Ascending aorta (tissue), 2 donors: ENCODE results near the gene PICALM. TPM values are rescaled to one million over a fixed set of nuclear protein-coding genes. Genes with fewer than 3 reads are reported as not detected.
A peak's percentile ranks its signal among the peaks of the same experiment; 100 is the strongest.
"Not testable (repeated sequence)": the region's sequence is repeated elsewhere in the genome, so short reads cannot be mapped to it uniquely, and the experiment has no call there.

Source experiments
- DNase-seq, 2 donors: peaks; one replicate each; pipeline ENCODE4 v3.0.0-alpha.2; 2019; ENCODE audit warnings: low spot score in 2 of 2
- H3K27ac ChIP-seq, 2 donors: fragments of 200-600 bp; sonication (generic); one replicate each; pipeline ENCODE4 v1.5.1; 2016 to 2017; ENCODE audit warnings: mild to moderate bottlenecking in 1 of 2
- H3K27me3 ChIP-seq: fragments of 200-600 bp; sonication (generic); one replicate; pipeline ENCODE4 v1.5.1; 2017
- H3K36me3 ChIP-seq, 2 donors: fragments of 200-600 bp; sonication (generic); one replicate each; pipeline ENCODE4 v1.5.1; 2016
- H3K4me1 ChIP-seq, 2 donors: fragments of 200-600 bp; sonication (generic); one replicate each; pipeline ENCODE4 v1.5.1; 2016 to 2017; ENCODE audit warnings: mild to moderate bottlenecking in 1 of 2
- H3K4me3 ChIP-seq, 2 donors: fragments of 200-600 bp; sonication (generic); one replicate each; pipeline ENCODE4 v1.5.1; 2016 to 2017; ENCODE audit warnings: mild to moderate bottlenecking in 1 of 2
- H3K9me3 ChIP-seq, 2 donors: fragments of 200-600 bp; sonication (generic); one replicate each; pipeline ENCODE4 v1.5.1; 2016
- intact Hi-C: fragments of 100-400 bp; cut with DNase I; formaldehyde crosslinking; loops from one replicate; pipeline ENCODE4 v1.15.1; 2023
- total RNA-seq: library from RNA; depleted of rRNA; stranded (reverse); fragments of >200 nt; gene quantifications from one replicate; pipeline ENCODE4 v1.1.0, GENCODE V29; 2016
- TF ChIP-seq, protein P1 (sequence below), 3 experiments: fragments of 200-600 bp in 2 of 3; fragments of 450-650 bp in 1 of 3; sonication (generic) in 2 of 3; IDR thresholded peaks; one replicate each; pipeline ENCODE4 v1.5.1; 2016 to 2019; ENCODE audit warnings: antibody characterized with exemption in 3 of 3, mild to moderate bottlenecking in 1 of 3, moderate library complexity in 1 of 3

PICALM gene
- total RNA-seq, 1 donor from 2014 or later, result 158 TPM

DNA sequence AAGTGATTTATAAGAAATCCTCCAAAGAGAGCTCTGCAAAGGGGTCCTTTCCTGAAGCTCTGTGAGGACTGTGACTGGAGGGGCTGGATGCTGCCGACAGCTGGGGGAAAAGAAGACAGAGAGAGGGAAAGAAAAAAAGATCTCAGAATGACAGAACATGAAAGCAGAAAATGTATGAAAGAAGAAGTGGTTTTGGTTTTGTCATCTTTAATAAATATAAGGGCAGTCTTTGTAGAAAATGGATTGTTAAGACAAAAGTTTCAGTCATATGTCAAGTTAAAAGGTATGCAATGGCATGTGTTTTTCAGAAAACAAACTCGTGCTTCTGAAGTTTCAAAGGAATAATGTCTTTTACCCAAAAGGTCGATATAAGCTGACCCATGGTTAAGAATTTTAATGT, 108.2 kb downstream of the PICALM start:
- peaks cover 0 to under 1% of the 10 kb centered on the region in 2 donors for H3K4me1 ChIP-seq
- intact Hi-C loops, result no loop called here
- H3K36me3 ChIP-seq, result peaks cover 44 to 80% of the 10 kb centered on the region in 2 donors

DNA sequence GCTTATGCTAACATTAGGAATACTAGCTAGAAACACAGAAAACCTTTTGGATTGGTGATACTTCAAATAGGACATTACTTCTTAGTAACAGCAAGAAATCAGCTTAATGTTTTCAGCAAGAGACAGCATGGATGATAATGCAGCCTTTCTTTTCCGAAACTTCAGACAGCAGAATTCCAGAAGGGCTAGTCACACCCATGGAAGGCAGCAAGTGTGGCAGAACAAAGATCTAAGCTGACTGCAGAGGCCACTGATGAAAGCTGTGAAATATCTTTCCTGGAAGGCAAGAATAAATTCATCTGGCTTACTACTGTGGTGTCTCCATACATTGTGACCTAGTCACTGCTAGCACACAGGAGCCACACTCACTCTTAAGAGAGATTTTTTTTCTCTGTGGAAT, 113.4 kb downstream of the PICALM start:
- Histone ChIP-seq H3K4me1 (peaks cover 0 to 7% of the 10 kb centered on the region in 2 donors), H3K9me3 (peaks cover 0 to 6% of the 10 kb centered on the region in 2 donors), H3K27me3 (no peaks in the 10 kb centered on the region), H3K4me3 (no peak overlapping the region), H3K27ac (peak overlapping the region; percentile 12 to 36), H3K36me3 (peaks cover 23 to 58% of the 10 kb centered on the region in 2 donors)
- no peak for DNase-seq
- intact Hi-C loops, result no loop called here
- TF ChIP-seq, protein P1, sequence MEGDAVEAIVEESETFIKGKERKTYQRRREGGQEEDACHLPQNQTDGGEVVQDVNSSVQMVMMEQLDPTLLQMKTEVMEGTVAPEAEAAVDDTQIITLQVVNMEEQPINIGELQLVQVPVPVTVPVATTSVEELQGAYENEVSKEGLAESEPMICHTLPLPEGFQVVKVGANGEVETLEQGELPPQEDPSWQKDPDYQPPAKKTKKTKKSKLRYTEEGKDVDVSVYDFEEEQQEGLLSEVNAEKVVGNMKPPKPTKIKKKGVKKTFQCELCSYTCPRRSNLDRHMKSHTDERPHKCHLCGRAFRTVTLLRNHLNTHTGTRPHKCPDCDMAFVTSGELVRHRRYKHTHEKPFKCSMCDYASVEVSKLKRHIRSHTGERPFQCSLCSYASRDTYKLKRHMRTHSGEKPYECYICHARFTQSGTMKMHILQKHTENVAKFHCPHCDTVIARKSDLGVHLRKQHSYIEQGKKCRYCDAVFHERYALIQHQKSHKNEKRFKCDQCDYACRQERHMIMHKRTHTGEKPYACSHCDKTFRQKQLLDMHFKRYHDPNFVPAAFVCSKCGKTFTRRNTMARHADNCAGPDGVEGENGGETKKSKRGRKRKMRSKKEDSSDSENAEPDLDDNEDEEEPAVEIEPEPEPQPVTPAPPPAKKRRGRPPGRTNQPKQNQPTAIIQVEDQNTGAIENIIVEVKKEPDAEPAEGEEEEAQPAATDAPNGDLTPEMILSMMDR (IDR thresholded peaks at IDR 0.05), result no peak

More for the DNA sequence above, 108.2 kb downstream of the PICALM start:
- Histone ChIP-seq H3K4me3 (no peak overlapping the region), H3K27ac (no peak overlapping the region), H3K9me3 (no peaks in the 10 kb centered on the region), H3K27me3 (no peaks in the 10 kb centered on the region)
- DNase-seq, result no peak
- TF ChIP-seq, protein P1 (IDR thresholded peaks at IDR 0.05), result no peak

DNA sequence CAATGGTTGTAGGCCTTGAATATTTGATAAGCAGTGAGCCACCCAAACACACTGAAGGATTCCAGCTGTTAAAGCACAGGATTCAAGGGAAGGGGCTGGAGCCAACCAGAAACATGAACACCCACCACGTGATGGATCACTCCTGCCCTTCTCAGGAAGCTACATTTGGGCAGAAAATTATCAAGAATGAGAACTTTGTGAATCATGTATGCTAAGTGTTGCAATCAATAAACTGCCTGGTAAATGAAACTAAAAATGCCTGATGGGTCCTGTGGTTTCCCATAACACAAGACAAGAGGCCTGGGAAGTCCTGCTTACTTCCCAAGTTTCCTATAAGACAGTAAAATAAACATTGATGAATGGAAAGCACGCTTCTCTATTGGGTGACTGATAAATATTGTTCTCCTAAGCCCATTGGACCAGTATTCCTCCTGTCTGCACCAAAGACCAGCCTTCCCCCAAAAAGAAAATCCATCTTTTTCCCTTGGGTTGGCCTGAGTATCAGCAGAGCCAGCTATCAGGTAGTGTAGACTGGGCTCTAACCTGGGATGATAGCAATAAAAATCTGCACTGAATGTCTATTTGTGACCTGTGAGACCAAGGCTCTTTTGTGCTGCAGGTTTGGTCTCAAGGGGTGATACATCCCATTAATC, 115.3 kb downstream of the PICALM start:
- intact Hi-C loops, result no loop called here
- Histone ChIP-seq H3K27ac (no peak overlapping the region), H3K4me3 (no peak overlapping the region), H3K4me1 (peaks cover 0 to 9% of the 10 kb centered on the region in 2 donors), H3K36me3 (peaks cover 19 to 43% of the 10 kb centered on the region in 2 donors), H3K9me3 (peaks cover 0 to 6% of the 10 kb centered on the region in 2 donors), H3K27me3 (no peaks in the 10 kb centered on the region)
- TF ChIP-seq, protein P1 (IDR thresholded peaks at IDR 0.05), result no peak
- no peak for DNase-seq

DNA sequence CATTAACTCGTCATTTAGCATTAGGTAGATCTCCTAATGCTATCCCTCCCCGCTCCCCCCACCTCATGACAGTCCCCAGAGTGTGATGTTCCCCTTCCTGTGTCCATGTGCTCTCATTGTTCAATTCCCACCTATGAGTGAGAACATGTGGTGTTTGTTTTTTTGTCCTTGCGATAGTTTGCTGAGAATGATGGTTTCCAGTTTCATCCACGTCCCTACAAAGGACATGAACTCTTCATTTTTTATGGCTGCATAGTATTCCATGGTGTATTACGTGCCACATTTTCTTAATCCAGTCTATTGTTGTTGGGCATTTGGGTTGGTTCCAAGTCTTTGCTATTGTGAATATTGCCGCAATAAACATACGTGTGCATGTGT, 116.8 kb downstream of the PICALM start:
- intact Hi-C loops, result not testable (repeated sequence)

DNA sequence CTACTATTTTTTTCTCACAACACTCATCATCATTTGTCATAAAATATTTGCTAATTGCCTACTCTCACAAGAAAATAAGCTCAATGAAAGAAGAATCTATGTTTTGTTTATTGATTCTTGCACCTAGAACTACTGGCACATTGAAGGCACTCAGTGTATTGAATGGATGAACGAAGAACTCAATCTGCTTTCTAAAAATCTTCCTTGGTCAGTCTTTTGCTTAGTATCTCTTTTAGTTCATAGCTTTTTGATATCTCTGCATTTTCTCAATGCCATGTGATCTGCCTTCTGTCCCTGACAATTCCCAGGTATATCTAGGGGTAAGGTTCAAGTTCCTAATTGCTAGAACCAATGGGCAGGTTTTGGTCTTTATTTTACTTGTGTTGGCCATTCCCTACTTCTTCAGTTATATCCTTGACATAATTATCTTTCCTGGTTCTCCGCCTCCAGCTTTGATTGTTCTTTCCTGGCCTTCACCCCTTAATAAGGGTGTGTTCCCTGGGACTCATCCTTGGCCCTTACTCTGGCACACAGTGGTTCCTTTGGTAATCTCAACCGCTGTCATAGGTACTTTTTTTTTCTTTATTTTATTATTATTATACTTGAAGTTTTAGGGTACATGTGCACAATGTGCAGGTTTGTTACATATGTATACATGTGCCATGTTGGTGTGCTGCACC, 117.3 kb downstream of the PICALM start:
- intact Hi-C loops, result no loop called here
- peaks cover 0 to 25% of the 10 kb centered on the region in 2 donors for H3K4me1 ChIP-seq
- H3K27ac ChIP-seq, result no peak overlapping the region

More for the DNA sequence above, 116.8 kb downstream of the PICALM start:
- peaks cover 7 to 32% of the 10 kb centered on the region in 2 donors for H3K36me3 ChIP-seq
- H3K9me3 ChIP-seq, H3K27ac ChIP-seq, DNase-seq, H3K27me3 ChIP-seq, H3K4me3 ChIP-seq: not testable (repeated sequence)
- peaks cover 0 to 19% of the 10 kb centered on the region in 2 donors for H3K4me1 ChIP-seq

DNA sequence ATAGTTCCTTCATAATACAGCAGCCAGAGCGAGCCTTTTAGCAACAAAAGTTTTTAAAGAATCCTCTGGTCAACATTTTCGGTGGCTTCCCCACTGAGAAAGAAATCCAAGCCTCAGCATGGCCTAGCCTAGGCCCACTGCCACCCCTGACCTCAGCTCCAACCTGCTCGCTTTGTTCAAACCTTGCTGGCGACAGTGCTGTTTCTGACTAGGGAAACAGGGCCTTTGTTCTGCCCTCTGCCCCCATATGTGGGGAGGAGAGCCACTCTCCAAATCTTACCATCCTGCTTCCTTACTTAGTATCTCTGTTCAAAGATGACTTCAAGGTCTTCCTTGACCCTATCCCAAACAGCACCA, 117.9 kb downstream of the PICALM start:
- Histone ChIP-seq H3K27ac (no peak overlapping the region), H3K4me3 (no peak overlapping the region), H3K4me1 (peaks cover 0 to 28% of the 10 kb centered on the region in 2 donors), H3K27me3 (no peaks in the 10 kb centered on the region), H3K9me3 (peaks cover 0 to 6% of the 10 kb centered on the region in 2 donors), H3K36me3 (peaks cover 7 to 23% of the 10 kb centered on the region in 2 donors)
- TF ChIP-seq, protein P1 (IDR thresholded peaks at IDR 0.05), result no peak
- intact Hi-C loops, result no loop called here
- no peak for DNase-seq

More for the DNA sequence above, 117.3 kb downstream of the PICALM start:
- Histone ChIP-seq H3K4me3 (no peak overlapping the region), H3K36me3 (peaks cover 7 to 29% of the 10 kb centered on the region in 2 donors), H3K9me3 (peaks cover 0 to 6% of the 10 kb centered on the region in 2 donors), H3K27me3 (no peaks in the 10 kb centered on the region)
- DNase-seq, result no peak
- TF ChIP-seq, protein P1 (IDR thresholded peaks at IDR 0.05), result no peak
